ENCODE results near the gene SEC24D. TPM values are rescaled to one million over a fixed set of nuclear protein-coding genes. Genes with fewer than 3 reads are reported as not detected.
A peak's percentile ranks its signal among the peaks of the same experiment; 100 is the strongest.
"Not testable (repeated sequence)": the region's sequence is repeated elsewhere in the genome, so short reads cannot be mapped to it uniquely, and the experiment has no call there.

Gene SEC24D, protein sequence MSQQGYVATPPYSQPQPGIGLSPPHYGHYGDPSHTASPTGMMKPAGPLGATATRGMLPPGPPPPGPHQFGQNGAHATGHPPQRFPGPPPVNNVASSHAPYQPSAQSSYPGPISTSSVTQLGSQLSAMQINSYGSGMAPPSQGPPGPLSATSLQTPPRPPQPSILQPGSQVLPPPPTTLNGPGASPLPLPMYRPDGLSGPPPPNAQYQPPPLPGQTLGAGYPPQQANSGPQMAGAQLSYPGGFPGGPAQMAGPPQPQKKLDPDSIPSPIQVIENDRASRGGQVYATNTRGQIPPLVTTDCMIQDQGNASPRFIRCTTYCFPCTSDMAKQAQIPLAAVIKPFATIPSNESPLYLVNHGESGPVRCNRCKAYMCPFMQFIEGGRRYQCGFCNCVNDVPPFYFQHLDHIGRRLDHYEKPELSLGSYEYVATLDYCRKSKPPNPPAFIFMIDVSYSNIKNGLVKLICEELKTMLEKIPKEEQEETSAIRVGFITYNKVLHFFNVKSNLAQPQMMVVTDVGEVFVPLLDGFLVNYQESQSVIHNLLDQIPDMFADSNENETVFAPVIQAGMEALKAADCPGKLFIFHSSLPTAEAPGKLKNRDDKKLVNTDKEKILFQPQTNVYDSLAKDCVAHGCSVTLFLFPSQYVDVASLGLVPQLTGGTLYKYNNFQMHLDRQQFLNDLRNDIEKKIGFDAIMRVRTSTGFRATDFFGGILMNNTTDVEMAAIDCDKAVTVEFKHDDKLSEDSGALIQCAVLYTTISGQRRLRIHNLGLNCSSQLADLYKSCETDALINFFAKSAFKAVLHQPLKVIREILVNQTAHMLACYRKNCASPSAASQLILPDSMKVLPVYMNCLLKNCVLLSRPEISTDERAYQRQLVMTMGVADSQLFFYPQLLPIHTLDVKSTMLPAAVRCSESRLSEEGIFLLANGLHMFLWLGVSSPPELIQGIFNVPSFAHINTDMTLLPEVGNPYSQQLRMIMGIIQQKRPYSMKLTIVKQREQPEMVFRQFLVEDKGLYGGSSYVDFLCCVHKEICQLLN
- polyA plus RNA-seq (ENCODE audit: insufficient read length in 4 of 4), result 10 to 100 TPM; 38.7 to 45.9 (median 42.1) TPM

DNA sequence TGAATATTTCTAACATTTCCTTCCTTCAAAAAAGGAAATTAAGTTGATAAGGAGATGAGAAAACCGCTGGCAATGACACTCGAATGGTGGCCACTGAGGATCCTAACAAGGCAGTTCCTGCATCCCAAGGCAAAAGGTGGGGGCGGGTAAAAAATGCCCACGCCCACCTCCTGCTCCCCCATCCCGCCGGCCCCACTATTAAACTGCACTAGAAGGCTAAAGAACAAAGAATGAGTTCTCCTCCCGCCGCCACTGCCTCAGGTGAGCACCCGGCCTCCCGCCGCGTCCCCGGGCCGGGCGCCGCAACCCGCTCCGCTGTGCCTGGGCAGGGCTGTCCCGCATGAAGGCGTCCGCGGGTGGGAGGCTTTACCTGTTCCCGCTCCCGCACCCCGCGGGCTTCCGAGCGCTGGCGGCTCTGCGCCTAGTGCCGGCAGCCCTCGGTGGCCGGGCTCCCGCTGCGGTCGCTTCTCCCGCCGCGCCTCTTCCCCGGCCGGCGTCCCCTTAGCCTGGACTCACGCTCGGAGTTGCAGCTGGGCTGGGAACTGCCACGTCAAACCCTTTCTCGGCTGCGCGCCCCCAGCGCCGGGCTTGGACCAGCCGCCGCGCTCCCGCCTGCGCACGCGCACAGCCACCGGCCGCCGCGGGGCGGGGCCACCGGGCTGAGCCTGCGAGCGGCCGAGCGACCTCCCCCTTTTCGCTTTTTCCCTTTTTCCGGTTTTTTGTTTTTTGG, at the start of gene SEC24D:
Gene SEC24D, minus strand, starts transcription at position 556 of the 730 bp plus-strand sequence. CDS start 2,430 bp downstream, outside the sequence.
- DNase-seq (ENCODE audit: low read depth in 4 of 4, low spot score in 3 of 4), result peak; percentile 79 to 84 (median 79)

DNA sequence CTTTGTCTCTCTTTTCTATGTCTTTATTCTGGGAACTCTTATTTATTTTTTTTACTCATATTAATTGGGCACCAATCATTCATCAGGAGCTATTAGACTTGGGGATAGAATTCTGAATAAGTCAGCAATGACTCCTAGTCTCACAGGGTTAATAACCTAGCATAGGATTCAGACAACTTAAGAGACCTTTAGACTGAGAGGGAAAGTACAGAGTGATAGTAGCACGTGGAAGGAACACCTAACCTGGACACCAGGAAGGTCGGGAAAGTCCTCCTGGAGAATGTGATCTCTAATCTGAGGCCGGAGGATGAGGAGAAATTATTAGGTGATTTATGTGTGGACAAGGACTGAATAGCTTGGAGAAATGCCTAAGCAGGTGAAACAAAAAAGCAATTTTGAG, 48.8 kb upstream of the SEC24D start:
- DNase-seq (ENCODE audit: low read depth in 4 of 4, low spot score in 3 of 4), result no peak

DNA sequence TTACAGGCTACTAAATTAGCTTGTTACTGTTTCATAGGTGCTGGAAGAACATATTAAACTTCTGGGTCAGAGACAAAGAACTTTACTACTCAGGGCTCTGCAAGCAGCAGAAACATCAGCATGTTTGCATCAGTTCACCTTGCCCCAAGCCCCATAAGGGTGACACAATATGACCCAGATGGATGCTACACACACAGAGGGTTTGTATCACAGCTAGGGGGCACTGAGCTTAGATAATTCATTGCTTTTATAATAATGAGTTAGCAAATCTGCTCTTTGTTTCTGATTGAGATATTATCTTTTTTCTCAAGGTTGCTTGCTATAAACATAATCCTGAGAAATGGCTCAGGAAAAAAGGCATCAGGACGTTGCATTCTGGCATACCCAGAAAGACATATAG, 47.9 kb upstream of the SEC24D start:
- no peak for DNase-seq (ENCODE audit: low read depth in 4 of 4, low spot score in 3 of 4)

DNA sequence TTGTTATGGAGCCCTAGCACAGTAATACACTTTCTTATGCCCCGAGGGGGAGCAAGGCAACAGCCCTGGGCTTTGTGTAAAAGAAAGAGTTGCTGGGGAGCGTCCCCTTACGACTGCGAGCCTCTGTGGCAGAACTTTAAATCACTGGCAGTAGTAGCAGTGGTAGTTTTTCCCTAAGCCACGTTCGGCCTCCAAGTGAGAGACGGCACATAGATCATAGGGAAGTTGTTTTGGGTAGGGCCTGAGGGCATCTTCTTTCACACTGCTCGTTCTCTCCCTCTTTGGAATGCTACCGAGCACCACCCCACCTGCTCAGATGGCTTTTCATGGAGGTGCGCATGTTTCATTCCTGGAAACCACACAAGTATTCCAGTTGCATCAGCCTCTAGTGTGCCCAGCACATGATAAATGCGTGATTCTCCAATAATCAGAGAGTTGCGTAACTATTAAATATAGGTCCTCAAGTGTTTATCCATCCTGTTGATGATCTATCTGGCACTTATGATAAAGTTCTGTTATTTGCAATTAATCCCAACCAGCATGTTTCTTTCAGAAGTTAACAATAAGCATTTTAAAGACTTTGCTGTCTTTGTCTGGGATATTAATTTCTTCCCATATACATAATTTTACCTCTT, 45.7 kb upstream of the SEC24D start:
- no peak for DNase-seq (ENCODE audit: low read depth in 4 of 4, low spot score in 3 of 4)

DNA sequence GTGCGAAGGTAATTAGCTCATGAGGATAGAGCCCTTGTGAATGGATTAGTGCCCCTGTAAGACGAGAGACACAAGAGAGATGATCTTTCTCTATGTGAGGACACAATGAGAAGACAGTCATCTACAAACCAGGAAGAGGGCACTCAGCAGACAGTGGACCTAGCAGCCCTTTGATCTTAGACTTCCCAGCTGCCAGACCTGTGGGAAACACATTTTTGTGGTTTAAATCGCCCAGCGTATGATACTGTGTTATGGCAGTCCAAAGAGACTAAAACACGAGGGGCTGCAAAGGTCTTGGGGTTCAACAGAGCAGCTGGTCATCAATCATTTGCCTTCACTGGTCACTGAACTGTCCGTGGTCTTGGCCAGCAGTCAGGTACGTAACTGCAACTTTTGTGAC, 43.5 kb upstream of the SEC24D start:
- DNase-seq (ENCODE audit: low read depth in 4 of 4, low spot score in 3 of 4), result no peak

DNA sequence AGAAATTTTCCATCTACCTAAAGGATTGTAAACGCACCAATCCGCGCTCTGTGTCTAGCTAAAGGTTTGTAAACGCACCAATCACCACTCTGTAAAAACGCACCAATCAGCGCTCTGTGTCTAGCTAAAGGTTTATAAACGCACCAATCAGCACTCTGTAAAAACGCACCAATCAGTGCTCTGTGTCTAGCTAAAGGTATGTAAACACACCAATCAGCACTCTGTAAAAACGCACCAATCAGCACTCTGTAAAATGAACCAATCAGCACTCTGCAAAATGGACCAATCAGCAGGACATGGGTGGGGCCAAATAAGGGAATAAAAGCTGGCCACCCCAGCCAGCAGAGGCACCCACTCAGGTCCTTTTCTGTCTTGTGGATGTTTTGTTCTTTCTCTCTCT, 42.6 kb upstream of the SEC24D start:
- not testable (repeated sequence) for DNase-seq (ENCODE audit: low read depth in 4 of 4, low spot score in 3 of 4)

DNA sequence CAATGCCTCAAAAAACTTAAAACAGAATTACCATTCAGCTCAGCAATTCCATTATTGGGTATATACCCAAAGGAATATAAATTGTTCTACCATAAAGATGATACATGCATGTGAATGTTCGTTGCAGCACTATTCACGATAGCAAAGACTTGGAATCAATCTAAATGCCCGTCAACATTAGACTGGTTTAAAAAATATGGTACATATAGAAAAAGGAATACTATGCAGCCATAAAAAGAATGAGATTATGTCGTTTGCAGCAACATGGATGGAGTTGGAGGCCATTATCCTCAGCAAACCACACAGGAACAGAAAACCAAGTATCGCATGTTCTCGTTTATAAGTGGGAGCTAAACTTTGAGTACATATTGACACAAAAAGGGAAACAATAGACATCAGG, 41.9 kb upstream of the SEC24D start:
- no peak for DNase-seq (ENCODE audit: low read depth in 4 of 4, low spot score in 3 of 4)

DNA sequence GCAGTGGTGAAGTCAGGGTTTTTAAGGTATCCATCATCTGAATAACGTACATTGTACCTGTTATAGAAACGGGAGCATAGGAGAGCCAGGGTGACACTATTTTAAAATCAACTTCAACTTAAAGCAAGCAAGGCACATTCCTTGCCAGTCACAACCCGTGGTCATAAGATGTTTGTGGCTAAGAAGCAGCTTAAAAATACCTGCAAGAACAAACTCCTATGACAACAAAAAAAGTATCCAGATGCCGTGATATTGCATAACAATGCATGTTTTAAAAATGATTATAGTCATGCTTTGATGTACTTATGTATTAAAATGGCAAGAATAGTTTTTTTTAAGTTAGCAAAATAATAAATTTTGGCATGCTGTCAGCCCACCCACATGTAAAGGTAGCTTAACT, 36.3 kb upstream of the SEC24D start:
- no peak for DNase-seq (ENCODE audit: low read depth in 4 of 4, low spot score in 3 of 4)

DNA sequence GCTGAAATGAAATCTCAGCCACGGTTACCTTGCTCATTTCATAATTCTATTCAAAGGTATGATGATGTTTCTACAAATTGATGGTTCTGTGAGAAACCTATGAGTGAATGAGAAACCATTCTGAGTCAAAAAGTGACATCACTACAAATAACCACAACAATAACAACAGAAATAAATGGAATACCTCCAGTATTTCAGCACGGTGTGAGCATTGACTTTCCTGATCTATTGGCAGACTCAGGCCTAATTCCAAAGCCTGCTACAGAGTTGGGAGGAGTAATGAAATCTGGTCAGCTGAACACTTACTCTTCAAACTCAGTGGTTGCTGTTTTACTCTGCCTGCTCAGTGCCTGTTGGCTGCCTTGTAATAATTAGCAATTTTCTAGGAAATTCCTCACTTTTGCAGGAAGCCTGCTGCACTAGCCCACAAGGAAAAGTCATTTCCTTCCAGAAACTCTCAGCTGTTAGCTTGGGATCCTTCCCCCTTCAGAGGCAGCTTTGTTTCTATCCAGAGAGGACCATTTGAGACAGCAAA, 33.9 kb upstream of the SEC24D start:
- no peak for DNase-seq (ENCODE audit: low read depth in 4 of 4, low spot score in 3 of 4)

DNA sequence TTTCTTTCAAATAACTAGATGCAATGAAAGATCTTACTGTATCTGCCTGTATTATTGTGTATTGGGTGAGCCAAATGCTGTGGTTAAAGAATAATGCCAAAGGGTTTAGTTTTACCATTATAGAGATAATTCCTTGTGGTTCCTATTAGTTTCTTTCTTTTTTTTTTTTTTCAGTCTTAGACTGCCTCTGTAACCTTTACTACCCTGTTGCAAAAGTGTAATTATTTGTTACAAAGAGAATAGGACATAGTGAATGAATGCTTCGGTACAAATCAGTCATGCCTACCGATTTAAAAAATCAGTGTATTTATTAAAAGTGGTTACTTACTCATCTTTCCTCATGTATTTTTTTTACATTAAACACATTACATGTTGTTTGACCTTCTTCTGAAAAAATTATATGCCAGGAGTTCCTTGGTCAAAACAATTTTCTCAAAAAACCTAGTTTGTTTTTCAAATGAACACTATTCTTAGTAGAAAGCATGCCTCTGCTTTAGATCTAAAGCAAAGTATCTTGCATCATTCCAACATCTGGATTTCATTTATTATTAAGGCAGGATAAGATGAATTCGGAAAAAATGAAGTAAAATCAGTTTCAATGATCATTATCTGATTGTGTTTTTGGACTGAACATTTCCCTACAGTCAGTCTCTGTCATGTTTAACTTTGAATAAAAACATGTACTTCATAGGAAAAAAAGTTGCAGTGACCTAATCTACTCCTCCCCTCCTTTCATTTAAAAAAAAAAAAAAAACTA, 31.6 kb upstream of the SEC24D start:
- no peak for DNase-seq (ENCODE audit: low read depth in 4 of 4, low spot score in 3 of 4)

DNA sequence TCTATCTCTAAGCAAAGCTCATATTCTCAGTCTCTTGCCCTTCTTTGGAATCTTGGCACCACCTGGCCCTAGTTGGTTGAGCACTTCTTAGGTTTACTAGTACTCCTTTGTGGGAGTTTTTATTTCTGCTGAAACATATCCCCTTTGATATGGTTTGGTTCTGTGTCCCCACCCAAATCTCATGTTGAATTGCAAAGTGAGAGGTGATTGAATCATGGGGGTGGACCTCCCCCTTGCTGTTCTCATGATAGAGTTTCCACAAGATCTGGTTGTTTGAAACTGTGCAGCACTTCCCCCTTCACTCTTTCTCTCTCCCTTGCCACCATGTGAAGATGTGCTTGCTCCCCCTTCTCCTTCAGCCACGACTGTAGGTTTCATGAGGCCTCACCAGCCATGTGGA, 30.5 kb upstream of the SEC24D start:
- no peak for DNase-seq (ENCODE audit: low read depth in 4 of 4, low spot score in 3 of 4)

DNA sequence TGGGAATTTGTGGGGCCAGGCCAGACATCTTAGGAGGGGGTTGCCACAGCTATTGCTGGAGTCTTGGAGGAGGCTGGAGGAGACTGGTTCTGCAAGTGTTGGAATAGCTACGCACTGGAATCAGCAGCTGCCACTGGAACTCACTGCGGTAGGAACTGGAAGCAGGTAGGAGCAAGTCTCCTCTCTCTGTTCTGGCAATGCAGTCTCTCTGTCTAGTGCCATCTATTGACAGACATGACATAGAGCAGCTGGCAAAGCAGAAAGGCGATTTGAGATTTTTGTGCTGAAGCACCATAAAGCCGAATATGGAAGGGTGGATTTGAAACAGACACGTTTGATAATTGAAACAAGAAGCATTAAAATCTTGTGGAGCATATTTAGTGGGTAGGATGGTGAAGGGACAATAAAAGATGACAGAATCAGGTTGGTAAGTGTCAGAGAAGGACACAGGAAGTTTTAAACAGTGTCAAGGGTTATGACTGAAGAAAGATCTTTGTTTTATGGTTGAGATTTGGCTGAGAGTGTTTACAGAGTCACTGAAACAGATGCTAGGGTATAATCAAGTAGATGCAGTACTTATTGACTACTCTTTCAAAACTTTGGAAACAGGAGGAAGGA, 29.3 kb upstream of the SEC24D start:
- no peak for DNase-seq (ENCODE audit: low read depth in 4 of 4, low spot score in 3 of 4)

DNA sequence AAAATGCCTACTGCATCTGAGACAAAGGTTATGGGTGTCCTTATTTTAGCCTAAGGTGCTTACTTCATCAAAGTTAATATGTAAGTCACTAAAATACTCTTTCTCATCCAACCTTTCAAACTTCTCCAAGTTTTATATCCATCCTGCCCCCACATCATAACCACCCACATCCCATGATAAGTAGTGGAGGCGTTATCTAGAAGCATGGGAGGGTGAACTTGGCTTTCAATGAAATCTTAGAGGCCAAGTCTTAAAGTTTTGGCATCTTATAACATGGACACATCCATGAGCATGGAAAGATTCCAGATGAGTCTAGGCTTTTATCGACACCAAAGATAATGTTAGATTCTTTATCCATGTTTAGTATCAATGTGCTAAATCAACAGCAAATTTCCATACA, 22.9 kb upstream of the SEC24D start:
- no peak for DNase-seq (ENCODE audit: low read depth in 4 of 4, low spot score in 3 of 4)

DNA sequence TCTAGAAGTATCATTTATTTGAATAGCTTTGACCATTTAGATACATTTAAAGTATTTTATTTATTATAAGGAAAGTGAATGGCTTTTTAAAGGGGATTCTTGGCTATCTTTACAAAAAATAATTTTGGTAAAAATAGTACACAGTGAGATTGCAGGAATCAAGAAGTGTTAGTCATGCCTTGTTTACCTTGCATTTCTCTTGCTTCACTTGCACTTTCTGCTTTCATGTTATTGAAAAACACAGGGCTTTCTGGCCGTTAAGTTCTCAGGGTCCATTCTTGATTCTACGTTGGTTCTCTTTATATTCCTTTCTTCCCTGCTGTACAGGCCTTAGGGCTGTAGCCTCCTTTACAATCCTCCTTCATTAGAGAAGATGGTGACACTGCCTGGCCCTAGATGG, 21.8 kb upstream of the SEC24D start:
- DNase-seq (ENCODE audit: low read depth in 4 of 4, low spot score in 3 of 4), result no peak

DNA sequence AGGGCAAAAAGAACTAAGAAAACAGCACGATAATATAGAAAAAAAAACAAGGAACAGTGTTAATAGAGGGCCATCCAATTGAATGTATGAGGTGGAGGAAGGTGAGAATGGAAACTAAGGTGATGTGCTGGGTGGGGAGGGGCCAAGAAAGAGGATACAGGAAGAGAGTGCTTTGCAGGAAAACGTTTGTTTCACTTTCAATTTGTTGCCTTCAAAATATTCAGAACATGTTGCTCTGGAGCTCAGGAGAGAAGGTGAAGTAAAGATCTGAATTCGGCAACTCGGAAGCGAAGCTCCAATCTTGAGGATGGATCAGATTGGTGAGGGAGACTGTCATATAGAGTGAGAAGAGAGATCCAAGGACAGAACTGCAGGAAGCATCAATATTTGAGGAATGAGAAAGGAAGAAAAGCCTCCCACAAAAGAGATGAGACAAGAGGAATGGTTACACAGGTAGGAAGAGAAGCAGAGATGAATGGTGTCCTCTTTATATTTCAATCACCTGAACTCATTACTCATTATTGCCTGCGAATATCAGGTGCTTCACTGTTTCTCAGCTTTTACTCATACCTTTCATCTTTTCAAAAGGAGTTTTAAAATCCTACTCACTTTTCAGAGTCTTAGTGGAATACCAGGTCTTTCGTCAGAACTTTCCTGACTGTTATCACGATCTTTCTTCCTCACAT, 14.7 kb upstream of the SEC24D start:
- peak in 1 of 4 donors; percentile 12 for DNase-seq (ENCODE audit: low read depth in 4 of 4, low spot score in 3 of 4)

DNA sequence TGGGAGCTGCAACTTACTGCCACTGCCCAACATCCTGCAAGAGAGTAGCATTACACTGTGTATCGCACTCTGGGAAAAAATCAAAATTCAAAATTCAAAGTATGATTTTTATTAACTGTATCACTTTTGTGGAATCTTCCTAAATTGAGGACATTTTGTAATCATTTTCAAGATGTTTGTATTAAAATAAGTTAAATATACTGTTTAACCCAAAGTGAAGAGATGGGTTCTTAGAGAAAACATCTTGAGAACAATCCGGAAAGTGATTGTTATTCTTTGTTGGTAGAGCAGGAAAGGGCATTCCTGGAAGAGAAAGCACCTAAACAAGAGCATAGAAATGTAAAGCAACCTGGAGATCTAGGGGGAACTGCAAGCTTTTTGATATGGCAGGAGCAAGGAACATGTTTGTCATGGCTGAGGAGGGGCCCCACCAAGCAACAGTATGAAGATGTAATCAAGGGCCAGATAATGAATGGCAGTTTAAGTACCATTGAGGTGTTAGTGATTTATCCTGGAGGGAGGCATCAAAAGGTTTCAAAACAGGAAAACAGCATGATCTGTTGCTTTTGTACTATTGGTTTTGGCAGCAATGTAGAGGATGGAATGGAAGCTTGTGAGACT, 14.1 kb upstream of the SEC24D start:
- no peak for DNase-seq (ENCODE audit: low read depth in 4 of 4, low spot score in 3 of 4)

DNA sequence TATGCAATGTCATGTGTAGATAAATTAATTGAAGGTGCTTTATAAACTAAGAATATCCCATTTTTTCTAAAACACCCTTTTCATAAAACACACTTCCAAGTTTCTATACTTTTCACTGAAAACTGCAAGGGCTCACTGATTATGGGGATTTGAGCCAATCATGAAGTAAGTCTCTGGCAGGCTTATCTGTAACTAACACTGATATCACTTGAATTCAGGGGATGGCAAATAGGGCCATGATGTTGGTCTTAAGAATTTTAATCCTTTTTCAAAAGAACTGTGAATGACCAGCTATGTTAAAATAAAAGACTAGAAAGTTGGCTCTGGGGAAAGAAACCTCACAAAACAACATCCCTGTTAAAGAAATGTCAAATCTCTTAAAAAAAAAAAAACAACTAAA, 13.0 kb upstream of the SEC24D start:
- DNase-seq (ENCODE audit: low read depth in 4 of 4, low spot score in 3 of 4), result no peak

DNA sequence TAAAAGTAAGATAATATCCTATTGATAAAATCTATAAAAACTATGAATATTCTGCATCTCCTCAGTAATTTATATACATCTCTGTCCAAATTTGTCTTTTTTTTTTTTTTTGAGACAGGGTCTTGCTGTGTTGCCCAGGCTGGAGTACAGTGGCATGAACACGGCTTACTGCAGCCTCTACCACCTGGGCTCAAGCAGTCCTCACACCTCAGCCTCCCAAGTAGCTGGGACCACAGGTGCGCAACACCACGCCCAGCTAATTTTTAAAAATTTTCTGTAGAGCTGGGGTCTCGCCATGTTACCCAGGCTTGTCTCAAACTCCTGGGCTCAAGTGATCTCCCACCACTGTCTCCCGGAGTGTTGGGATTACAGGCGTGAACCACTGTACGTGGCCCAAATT, 12.3 kb upstream of the SEC24D start:
- DNase-seq (ENCODE audit: low read depth in 4 of 4, low spot score in 3 of 4), result no peak

Measured in right renal pelvis (tissue), 4 donors.